GM18873 (cell line): ENCODE data around the gene RGS3.
A peak's percentile ranks its signal among the peaks of the same experiment; 100 is the strongest.

Experiments used
- ATAC-seq: cut with Tn5 transposase; IDR thresholded peaks from one replicate; pipeline ENCODE4 v1.9.1; 2021; ENCODE audit warnings: mild to moderate bottlenecking, moderate library complexity, moderate number of reproducible peaks; ENCODE audit not compliant: unreplicated experiment, low FRiP score

The RGS3 gene

GRCh38 chr9:113568081-113568435 lies 104.5 kb downstream of the RGS3 start:
- no peak for ATAC-seq

GRCh38 chr9:113568571-113569321 lies 105.2 kb downstream of the RGS3 start:
- ATAC-seq, result no peak

DNA sequence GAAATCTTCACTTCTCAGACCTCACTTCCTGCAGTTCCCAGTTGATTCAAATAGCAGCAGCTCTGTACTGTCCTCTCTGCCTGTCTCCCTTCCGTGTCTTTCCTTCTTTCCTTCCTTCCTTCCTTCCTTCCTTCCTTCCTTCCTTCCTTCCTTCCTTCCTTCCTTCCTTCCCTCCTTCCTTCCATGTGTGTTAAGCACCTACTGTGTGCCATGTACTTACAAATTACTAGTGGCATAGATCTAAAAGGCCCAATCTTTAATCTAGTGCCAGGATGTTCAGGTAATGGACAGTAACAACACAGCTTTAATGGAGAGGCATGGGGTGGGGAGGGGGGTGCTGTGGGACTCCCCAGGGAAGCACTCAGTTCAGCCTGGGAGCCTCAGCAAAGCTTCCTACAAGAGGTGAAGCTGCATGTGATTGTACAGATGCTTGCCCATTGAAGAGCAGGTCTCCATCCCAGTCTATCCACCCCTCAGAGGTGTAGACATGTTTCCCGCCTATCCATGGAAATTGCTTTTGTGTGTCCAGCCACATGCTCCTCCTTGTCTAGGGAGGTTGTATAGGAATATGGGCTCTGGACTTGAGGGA lies 106.0 kb downstream of the RGS3 start:
- no peak for ATAC-seq

DNA sequence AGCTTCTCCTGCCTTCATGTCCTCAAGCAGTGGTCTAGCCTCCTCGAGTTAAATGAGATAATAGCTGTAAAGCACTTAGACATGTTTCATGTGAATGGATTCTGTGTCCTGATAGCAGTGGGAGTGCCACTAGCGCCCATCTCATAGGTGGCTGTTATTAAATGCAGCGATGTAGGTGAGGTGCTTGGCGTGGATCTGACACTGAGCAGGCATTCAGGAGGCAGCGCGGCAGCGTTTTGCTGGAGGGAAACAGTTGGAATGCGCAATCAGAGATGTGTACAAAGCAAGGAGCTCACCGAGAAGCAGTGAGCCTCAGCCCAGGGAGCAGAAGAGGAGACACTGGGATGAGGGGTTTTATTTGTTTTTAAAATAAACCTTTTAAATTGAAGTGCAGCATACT lies 106.6 kb downstream of the RGS3 start:
- no peak for ATAC-seq

DNA sequence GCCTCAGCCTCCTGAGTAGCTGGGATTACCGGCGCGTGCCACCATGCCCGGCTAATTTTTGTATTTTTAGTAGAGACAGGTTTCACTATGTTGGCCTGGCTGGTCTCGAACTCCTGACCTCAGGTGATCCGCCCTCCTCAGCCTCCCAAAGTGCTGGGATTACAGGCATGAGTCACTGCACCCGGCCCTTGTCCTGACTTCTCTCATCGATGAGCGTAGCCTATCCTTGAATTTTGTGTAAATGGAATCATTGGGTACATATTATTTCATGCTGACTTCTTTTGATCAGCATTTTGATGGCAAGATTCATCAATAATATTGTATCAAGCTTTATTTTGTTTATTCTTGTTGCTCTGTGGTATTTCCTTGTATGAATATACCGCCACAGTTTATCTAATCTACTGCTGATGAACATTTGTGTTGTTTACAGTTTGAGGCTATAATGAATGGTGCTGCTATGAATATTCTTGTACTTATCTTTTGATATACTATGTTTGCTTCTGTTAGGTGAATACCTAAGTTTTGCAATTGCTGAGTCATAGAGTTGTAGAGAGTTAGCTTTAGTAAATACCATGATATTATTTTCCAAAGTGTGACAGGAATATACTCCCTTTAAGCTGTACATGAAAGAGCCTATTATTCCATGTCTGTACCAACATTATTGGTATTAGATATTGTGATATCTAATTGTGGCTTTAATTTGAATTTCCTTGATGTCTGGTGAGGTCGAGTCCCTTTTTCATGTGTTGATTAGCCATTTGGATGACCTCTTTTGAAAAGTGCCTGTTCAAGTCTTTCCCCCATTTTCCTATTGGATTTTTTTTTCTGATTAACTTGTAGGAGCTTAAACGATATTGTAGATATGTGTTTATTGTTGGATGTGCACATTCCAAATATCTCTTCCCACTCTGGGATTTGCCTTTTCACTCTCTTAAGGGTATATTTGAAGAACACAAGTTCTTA lies 107.5 kb downstream of the RGS3 start:
- no peak for ATAC-seq

DNA sequence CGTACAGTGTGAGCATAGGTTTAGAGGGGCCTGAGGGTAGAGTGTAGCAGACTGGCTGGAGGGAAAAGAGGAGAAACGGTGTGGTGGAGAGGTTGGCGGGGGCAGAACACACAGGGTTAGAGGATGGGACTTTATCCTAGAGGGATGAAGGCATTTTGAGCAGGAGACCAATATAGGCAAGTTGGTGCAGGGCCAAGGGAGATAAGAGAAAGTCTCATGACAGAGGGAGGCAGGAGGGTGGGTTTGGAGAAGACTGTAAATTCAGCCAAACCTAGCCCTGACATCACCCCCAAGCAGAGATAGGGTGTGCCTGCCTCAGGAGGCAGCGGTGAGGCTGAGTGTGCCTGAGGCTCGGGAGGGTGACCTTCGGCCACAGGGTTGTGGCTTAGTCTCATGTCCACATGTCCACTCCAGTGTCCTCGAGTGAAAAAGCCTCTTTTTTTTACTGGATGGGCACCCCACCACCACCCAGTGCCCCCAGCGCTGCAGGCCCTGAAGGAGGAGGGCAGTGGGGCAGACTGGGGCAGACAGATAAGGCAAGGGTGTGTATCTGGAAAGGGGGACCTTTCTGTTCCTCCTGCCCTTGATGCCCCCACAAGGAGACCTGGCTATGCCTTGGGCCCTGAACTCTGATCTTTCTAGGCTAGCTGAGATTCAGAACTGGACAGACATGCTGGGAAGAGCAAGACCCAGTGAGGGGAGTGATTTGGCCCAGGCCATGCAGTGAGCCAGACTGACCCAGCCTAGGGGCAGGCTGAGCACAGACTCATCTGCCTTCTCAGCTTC lies 108.7 kb downstream of the RGS3 start:
- no peak for ATAC-seq

- ATAC-seq, result no peak
Measured at GRCh38 chr9:113573046-113573958, 109.8 kb downstream of the RGS3 start.

- ATAC-seq, result no peak
Measured at GRCh38 chr9:113573959-113574352, 110.4 kb downstream of the RGS3 start.

DNA sequence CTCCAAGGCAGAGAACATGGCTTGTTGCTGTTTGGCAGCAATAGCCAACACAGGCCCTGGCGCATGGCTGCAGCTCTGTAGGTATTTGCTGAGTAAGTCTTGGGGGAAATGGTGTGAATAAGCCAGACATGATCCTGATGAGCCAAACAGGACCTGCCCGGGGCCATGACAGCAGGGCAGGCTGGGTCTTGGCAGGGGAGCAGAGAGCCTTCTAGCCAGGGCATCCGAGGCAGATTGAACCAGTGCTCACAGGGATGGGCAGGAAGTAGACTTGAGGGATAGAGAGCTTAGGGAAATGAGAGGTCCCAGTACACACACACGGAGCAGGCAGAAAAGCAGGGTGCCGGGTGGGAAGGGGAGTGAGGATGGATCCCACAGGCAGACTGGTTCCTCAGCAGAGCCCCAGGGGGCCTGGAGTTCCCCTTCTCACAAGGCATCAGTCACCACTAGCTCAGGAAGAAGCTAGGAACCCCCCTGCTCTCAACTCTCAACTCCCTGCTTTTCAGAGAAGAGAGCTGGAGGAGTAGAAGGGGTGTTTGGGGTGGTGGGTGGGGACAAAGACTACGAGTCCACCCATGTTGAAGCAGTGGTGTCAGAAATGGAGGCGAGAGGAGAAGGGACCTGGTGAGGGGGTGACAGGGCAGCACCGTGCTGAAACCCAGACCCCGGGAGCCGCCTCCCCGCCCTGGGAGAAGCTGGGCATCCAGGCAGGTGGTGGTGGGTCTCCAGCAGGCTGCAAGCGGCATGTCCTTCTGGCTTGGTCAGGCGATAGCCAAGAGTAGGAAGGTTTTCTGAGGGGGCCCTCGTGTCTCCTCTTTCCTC lies 111.1 kb downstream of the RGS3 start:
- ATAC-seq, result no peak

GRCh38 chr9:113577525-113578261 lies 114.2 kb downstream of the RGS3 start:
- ATAC-seq, result no peak

DNA sequence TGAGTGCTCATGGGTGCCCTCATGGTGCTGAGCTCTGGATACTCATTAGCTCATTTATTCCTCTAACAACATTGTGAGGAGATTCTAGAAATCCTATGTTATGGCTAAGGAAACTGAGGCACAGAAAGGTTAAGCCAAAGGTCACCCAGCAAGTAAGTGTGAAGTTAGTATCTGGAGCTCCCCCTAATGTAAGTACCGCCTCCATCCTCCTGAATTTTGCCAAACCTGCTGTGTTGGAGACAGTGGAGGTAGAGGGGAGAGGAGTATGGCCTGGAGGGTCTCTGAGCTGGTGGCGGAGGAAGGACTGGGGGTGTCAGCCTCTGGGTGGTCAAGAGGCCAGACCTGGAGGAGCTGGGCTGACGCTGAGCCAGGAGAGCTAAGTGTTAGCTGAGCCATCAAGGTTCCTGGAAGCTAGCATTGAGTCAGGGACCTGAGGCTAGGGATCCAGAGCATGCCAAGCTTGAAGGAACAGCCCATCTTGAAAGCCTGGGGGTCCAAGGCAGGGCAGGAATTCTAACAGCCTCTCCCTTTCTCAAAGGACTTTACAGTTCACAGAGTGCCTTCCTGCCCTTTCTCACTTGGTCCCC lies 114.8 kb downstream of the RGS3 start:
- ATAC-seq, result no peak

DNA sequence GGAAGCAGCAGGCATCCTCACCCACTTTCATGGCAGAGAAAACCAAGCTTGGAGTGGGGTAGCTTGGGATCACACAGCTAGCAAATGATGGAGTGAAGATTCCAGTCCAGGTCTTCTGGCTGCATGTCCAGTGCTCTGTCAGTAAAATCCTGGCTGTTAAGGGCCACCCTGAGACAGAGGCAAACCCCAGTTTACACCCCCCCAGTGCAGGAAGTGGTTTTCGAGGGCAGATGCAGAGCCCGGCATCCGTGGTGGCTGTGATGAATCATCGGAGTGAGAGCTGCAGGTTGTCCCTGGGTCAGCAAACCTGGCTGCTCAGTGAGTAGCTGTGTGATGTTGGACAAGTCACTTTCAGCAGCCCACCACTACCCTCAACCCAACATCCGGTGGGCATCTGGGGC lies 115.4 kb downstream of the RGS3 start:
- ATAC-seq, result peak; percentile 41

DNA sequence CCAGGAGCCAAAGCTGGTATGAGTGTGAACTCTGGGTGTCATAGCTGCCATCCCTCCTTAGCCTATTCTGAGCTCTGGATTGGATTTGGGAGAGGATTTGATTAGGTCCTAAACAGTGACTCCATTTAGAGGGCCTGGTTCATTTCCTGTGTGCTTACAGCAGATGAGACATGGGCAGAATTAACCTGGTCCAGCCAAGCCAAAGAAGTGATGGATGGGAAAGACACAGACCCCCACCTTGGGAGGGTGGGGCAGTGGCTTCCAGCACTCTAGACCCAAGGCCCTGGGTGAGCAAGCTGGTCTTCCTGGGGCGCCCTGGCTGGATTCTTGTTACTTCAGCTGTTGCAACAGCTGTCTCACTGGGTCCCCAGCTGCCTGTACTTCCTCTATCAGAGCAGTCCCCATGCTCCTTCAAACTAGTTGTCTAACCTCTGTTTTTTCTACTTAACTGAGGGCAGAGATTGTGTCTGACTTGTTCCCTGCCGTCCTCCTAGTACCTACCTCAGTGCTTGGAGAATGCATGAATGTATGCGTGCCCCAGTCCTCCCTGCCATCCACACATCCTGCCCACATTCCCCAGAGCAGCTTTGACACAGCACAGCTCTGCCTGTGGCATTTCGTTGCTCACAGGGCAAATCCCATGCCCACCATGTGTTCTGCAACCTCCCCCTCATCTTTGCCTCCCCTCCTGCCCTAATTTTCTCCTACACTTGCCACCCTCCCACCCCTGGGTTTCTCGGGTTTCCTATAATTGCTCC lies 115.9 kb downstream of the RGS3 start:
- ATAC-seq, result peak; percentile 12

- ATAC-seq, result no peak
Measured at GRCh38 chr9:113580041-113580953, 116.8 kb downstream of the RGS3 start.

DNA sequence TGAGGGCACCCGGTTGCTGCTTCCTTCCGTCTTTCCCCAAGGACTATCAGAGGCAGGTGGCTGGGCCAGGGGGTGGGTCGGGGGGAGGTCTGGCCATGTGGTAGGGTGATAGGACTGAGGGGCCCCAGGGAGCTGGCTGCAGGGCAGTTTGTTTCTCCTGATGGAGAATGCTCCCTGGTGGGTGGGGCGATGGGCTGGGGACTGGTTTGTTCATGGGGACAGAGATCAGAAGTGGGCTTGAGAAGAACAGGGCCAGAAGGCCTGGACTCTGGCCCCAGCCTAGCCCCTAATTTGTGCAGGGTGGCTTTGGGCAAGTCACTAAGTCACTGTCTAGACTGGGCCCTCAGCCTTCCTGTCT lies 117.4 kb downstream of the RGS3 start:
- ATAC-seq, result no peak
